ENCODE data around the gene CENPV. TPM values are rescaled to one million over a fixed set of nuclear protein-coding genes. Genes with fewer than 3 reads are reported as not detected.

CENPV gene
- total and polyA plus RNA-seq, 2 of the 13 experiments (the other 11 are each of a cell fraction or from before 2014, with no cell fraction given): 193 to 292 TPM

DNA sequence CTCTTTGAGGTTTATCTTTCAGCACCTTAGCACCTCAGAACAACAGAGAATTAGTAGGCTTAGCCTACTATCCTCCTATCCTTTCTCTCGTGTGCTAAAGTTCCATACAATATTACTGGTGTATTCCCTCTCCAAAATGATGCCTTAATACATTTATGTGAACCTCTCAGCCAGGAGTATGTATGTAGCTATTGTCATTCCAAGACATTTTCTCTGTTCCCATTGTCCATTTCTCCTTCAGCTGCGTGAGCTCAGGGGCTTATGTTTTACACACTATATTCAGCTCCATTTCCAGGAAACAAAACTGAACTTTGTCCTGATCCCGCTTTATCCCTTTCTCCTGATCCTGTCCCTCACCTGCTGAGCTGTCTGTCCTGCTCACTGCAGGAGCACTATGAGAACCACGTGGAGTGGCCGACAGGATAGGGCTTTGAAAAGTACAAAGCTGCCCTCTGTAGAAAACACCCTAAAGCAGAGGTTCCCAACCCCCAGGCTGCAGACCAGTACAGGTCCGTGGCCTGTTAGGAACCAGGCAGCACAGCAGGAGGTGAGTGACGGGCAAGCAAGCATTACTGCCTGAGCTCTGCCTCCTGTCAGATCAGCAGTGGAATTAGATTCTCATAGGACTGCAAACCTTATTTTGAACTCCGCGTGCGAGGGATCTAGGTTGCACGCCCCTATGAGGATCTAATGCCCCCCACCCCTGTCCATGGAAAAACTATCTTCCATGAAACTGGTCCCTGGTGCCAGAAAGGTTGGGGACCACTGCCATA, 55.7 kb downstream of the CENPV start (continued):
- no peak; the same call in 1 of the 2 replicates for TF ChIP-seq POGZ (CRISPR knock-in tag; IDR thresholded peaks at IDR 0.05)
- TF ChIP-seq, protein P1, sequence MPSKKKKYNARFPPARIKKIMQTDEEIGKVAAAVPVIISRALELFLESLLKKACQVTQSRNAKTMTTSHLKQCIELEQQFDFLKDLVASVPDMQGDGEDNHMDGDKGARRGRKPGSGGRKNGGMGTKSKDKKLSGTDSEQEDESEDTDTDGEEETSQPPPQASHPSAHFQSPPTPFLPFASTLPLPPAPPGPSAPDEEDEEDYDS (CRISPR knock-in tag; IDR thresholded peaks at IDR 0.05): no peak
- TF ChIP-seq MAZ (IDR thresholded peaks at IDR 0.05; ENCODE audit: borderline replicate concordance, low read depth, low read length): no peak
- TF ChIP-seq MAZ (CRISPR knock-in tag; IDR thresholded peaks at IDR 0.05; ENCODE audit: low read depth): no peak
- peak; percentile 94 for TF ChIP-seq ASH2L (IDR thresholded peaks at IDR 0.05; ENCODE audit: insufficient read length, low read depth, low read length)
- TF ChIP-seq, protein P2, sequence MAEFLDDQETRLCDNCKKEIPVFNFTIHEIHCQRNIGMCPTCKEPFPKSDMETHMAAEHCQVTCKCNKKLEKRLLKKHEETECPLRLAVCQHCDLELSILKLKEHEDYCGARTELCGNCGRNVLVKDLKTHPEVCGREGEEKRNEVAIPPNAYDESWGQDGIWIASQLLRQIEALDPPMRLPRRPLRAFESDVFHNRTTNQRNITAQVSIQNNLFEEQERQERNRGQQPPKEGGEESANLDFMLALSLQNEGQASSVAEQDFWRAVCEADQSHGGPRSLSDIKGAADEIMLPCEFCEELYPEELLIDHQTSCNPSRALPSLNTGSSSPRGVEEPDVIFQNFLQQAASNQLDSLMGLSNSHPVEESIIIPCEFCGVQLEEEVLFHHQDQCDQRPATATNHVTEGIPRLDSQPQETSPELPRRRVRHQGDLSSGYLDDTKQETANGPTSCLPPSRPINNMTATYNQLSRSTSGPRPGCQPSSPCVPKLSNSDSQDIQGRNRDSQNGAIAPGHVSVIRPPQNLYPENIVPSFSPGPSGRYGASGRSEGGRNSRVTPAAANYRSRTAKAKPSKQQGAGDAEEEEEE (CRISPR knock-in tag; IDR thresholded peaks at IDR 0.05; ENCODE audit: borderline replicate concordance): 0 out of 2 replicates have a peak, but pooled peaks have one; percentile 23
- no peak for TF ChIP-seq MYNN (CRISPR knock-in tag; IDR thresholded peaks at IDR 0.05; ENCODE audit: low read depth)
- no peak for TF ChIP-seq ZNF598 (CRISPR knock-in tag; IDR thresholded peaks at IDR 0.05; ENCODE audit: borderline replicate concordance)
- TF ChIP-seq THYN1 (CRISPR knock-in tag; IDR thresholded peaks at IDR 0.05; ENCODE audit: borderline replicate concordance, low read depth): no peak
- TF ChIP-seq, protein P3, sequence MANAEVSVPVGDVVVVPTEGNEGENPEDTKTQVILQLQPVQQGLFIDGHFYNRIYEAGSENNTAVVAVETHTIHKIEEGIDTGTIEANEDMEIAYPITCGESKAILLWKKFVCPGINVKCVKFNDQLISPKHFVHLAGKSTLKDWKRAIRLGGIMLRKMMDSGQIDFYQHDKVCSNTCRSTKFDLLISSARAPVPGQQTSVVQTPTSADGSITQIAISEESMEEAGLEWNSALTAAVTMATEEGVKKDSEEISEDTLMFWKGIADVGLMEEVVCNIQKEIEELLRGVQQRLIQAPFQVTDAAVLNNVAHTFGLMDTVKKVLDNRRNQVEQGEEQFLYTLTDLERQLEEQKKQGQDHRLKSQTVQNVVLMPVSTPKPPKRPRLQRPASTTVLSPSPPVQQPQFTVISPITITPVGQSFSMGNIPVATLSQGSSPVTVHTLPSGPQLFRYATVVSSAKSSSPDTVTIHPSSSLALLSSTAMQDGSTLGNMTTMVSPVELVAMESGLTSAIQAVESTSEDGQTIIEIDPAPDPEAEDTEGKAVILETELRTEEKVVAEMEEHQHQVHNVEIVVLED (CRISPR knock-in tag; IDR thresholded peaks at IDR 0.05; ENCODE audit: borderline replicate concordance): no peak
- TF ChIP-seq ZFP37 (CRISPR knock-in tag; IDR thresholded peaks at IDR 0.05; ENCODE audit: borderline replicate concordance): no peak
- no peak for TF ChIP-seq U2AF1 (optimal IDR thresholded peaks at IDR 0.05; ENCODE audit: low read depth, low read length)
- TF ChIP-seq, protein P4, sequence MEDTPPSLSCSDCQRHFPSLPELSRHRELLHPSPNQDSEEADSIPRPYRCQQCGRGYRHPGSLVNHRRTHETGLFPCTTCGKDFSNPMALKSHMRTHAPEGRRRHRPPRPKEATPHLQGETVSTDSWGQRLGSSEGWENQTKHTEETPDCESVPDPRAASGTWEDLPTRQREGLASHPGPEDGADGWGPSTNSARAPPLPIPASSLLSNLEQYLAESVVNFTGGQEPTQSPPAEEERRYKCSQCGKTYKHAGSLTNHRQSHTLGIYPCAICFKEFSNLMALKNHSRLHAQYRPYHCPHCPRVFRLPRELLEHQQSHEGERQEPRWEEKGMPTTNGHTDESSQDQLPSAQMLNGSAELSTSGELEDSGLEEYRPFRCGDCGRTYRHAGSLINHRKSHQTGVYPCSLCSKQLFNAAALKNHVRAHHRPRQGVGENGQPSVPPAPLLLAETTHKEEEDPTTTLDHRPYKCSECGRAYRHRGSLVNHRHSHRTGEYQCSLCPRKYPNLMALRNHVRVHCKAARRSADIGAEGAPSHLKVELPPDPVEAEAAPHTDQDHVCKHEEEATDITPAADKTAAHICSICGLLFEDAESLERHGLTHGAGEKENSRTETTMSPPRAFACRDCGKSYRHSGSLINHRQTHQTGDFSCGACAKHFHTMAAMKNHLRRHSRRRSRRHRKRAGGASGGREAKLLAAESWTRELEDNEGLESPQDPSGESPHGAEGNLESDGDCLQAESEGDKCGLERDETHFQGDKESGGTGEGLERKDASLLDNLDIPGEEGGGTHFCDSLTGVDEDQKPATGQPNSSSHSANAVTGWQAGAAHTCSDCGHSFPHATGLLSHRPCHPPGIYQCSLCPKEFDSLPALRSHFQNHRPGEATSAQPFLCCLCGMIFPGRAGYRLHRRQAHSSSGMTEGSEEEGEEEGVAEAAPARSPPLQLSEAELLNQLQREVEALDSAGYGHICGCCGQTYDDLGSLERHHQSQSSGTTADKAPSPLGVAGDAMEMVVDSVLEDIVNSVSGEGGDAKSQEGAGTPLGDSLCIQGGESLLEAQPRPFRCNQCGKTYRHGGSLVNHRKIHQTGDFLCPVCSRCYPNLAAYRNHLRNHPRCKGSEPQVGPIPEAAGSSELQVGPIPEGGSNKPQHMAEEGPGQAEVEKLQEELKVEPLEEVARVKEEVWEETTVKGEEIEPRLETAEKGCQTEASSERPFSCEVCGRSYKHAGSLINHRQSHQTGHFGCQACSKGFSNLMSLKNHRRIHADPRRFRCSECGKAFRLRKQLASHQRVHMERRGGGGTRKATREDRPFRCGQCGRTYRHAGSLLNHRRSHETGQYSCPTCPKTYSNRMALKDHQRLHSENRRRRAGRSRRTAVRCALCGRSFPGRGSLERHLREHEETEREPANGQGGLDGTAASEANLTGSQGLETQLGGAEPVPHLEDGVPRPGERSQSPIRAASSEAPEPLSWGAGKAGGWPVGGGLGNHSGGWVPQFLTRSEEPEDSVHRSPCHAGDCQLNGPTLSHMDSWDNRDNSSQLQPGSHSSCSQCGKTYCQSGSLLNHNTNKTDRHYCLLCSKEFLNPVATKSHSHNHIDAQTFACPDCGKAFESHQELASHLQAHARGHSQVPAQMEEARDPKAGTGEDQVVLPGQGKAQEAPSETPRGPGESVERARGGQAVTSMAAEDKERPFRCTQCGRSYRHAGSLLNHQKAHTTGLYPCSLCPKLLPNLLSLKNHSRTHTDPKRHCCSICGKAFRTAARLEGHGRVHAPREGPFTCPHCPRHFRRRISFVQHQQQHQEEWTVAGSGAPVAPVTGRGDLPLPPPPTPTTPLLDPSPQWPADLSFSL (CRISPR knock-in tag; IDR thresholded peaks at IDR 0.05): no peak

Data from HepG2 (cell line).